OCI-M1 (cell line): ENCODE data around the gene TFDP1.
"Not testable (repeated sequence)": the region's sequence is repeated elsewhere in the genome, so short reads cannot be mapped to it uniquely, and the experiment has no call there.

Experiments
- DNase-seq: peaks from one replicate; lab custom pipeline; 2025; lab: John Stamatoyannopoulos, UW

TFDP1 gene

DNA sequence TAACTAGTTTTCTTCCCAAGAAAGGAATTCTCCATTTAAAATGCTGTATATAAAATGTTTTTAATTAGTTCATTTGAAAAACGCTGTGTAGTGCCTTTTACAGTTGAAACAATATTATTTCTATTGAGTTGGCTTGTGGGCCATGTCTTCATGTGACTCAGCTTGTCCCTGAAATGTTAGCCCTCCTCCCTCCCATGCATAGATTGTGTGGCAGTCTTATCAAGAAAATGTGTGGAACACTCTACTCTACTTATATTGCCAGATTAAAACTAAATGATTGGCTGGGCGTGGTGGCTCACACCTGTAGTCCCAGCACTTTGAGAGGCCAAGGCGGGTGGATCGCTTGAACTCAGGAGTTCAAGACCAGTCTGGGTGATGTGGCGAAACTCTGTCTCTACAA, 33.4 kb downstream of the TFDP1 start:
- no peak for DNase-seq

DNA sequence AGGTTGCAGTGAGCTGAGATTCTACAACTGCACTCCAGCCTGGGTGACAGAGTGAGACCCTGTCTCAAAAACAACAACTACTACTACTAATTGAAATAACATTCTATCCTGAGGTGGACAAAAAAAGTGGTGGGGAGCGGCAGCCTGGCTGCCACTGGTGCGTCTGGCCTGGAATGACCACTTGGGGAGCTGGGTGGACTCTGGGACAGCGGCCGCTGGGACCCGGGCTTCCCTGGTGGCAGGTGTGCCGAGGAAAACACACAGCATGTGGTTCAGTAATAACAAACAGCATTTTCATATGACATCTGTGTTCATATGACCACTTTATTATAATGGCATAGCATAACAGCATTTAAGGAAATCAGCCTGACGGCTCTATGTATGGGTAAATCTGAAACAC, 33.9 kb downstream of the TFDP1 start:
- no peak for DNase-seq

DNA sequence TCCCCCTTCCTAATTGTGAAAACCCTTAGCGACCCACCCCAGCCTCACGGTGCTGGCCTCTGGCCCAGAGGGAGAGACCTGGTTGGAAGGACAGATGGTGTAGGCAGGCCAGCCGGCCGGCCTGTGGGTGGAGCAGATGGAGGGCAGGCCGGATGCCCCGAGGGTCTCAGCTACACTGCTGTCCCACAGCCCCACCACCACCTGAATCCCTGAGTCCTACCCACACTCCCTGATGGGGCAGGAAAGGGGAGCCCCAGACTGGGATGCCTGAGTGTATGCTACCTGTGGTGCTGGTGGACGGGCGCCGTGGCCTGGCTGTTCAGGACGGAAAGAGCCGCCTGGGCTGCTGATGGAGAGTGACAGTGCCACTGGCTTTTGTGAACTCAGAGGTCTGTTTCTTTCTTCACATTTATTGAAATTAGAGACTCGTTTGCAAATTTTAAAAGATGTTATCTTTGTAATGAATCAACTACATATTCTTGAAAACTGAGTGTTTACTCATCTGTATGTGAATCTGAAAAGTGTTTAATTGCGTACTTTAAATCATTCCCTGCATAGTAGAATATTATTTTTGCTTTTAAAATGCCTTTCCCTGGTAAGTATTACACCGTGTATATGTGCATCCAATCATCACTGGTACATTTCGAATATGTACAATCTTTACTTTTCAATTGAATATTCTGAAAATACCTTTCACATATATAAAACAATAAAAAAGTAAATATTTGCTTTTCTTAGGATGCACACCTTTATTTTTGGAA, 35.7 kb downstream of the TFDP1 start:
- no peak for DNase-seq

DNA sequence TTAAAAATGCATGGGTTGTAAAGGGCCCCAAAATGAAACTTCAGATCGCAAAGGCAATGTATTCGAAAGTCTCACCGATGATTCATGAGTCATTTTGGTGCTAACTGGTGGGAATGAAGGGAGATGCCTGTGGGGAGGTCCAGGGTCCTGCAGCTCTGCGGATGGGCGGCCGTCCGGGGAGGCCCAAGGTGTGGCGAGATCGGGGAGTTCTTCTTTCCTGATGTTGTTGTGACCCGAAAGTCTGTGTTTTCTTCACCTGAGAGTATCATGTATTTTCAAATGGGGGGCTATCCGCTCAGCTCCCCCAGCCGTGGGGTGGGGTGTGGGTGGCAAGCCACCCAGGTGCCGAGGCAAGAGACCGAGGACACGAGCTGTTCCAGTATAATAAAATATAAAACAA, 36.5 kb downstream of the TFDP1 start:
- DNase-seq, result no peak

DNA sequence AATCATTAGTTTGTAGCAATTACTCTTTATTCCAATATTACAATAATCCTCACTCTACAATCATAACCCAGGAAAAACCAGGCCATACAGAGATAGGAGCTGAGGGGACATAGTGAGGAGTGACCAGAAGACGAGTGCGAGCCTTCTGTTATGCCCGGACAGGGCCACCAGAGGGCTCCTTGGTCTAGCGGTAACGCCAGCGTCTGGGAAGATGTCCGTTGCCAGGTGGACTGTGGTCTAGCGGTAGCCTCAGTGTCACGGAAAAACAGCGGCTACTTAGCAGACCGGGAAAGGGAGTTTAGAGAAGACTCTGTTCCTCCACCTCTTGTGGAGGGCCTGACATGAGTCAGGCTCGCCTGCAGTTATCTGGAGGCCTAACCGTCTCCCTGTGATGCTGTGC, 36.9 kb downstream of the TFDP1 start:
- DNase-seq, result not testable (repeated sequence)

DNA sequence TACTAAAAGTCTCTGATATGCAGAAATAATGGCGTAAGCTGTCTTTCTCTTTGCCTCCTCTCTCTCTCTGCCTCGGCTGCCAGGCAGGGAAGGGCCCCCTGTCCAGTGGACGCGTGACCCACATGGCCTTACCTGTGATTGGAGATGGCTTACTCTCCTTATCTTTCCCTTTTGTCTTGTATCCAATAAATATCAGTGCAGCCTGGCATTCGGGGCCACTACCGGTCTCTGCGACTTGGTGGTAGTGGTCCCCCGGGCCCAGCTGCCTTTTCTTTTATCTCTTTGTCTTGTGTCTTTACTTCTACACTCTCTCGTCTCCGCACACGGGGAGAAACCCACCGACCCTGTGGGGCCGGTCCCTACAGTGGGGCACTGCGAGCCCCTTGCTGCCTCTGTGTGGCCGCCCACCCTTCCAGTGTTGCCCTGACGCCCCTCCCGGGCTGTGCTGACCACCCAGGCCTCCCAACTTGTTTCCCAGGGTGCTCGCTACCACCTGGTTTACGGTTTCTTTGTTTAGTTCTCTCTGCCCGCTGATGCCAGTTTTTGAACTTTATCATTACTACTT, 37.5 kb downstream of the TFDP1 start:
- not testable (repeated sequence) for DNase-seq

DNA sequence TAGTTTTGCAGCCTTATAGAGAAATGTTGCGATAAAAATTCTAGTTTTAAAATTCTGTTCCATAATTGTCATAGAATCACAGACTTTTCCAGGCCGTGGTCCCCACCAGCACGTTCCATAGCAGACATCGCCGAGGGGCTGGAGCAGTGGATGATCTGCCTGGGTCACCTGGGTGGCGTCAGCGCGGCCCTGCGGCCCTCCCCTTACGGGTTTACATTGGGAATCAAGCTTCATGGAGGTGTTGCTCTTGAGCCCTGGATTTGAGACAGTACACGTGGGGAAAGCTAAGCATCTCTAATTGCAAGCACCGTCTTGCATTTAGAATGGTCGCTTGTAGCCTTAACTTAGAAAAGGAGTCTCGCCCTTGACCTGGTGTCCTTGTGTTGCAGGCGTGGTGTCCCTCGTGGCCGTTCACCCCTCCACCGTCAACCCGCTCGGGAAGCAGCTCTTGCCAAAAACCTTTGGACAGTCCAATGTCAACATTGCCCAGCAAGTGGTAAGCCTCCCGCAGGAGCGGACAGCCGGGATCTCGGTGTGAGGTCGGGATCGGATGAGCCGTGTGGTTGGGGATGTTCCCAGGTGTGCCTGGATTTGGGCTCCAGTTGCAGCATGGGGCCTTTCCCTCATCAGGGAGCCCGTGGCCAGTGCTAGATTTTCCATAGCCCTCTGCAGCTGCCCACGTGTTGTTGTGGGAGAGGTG, 38.4 kb downstream of the TFDP1 start:
- no peak for DNase-seq

DNA sequence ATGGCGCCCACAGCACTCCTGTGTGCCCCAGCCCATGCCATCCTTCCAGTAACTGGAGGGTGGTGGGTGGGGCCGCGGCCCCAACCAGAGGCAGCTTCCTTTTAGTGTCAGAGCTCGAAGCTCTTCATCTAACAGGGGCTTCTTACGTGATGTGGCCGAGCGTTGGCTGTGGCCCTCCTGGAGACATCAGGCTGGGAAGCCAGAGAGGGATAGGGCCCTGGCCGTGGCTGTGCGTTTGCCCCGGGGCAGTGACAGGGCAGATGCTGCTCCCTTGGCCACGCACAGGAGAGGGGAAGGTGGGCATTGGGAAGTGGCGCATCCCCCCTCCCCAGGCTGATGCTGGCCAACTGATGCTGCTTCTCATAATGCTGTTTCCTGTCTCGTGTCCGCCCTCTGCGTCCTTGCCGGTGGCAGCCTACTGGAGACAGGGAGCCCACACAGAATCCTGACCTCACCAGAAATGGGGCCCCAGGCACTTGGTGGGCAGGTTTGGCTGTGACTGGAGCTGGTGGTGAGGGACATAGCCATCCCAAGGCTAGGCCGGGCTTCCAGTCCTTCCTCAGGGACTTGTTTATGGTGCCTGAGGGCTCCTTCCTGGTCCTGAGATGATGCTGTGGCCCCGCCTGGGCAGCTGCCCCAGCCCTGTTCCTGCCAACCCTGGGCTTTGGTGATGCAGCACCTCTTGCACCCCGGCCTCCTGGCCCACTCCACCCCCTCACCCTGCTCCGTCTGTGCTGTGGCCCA, 39.1 kb downstream of the TFDP1 start:
- no peak for DNase-seq

DNA sequence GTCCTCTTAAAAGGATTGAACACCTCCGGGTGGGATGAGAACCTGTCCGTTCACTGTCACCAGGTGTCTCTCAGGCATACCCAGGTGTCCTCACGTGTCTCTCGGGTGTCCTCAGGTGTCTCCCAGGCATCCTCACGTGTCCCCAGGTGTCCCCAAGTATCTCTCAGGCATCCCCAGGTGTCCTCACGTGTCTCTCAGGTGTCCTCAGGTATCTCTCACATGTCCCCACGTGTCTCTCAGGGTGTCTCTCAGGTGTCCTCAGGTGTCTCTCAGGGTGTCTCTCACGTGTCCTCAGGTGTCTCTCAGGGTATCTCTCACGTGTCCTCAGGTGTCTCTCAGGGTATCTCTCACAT, 39.7 kb downstream of the TFDP1 start:
- no peak for DNase-seq

DNA sequence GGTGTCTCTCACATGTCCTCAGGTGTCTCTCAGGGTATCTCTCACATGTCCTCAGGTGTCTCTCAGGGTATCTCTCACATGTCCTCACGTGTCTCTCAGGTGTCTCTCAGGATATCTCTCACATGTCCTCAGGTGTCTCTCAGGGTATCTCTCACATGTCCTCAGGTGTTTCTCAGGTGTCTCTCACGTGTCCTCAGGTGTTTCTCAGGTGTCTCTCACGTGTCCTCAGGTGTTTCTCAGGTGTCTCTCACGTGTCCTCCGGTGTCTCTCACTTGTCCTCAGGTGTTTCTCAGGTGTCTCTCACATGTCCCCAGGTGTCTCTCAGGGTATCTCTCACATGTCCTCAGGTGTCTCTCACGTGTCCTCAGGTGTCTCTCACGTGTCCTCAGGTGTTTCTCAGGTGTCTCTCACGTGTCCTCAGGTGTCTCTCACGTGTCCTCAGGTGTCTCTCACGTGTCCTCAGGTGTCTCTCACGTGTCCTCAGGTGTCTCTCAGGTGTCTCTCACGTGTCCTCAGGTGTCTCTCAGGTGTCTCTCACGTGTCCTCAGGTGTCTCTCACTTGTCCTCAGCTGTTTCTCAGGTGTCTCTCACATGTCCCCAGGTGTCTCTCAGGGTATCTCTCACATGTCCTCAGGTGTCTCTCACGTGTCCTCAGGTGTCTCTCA, 40.2 kb downstream of the TFDP1 start:
- not testable (repeated sequence) for DNase-seq

DNA sequence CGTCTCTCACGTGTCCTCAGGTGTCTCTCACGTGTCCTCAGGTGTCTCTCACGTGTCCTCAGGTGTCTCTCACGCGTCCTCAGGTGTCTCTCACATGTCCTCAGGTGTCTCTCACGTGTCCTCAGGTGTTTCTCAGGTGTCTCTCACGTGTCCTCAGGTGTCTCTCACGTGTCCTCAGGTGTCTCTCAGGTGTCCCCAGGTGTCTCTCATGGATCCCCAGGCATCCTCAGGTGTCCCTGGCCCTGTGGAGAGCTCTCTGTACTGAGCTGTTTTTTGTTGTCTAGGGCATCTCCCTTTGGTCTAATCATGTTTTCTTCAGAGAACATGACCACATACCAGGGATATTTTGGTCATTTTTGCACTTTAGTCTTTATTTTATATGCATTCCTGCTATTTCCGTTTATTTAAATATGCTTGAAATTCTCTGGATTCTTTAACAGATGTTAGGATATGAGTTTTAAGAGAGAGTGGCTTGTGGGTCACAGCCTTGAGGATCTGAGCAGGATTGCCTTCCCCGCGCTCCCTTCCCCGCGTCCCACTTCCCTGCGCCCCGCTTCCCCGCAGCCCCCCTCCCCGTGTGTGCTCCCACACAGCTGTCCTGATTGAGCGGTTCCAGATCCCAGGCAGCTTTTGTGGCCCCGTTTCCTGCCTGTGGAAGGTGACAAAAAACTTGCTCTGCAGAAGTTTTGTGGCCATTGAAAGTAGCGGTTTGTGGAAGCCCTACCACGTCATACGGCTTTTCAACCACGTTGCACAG, 41.6 kb downstream of the TFDP1 start:
- no peak for DNase-seq

DNA sequence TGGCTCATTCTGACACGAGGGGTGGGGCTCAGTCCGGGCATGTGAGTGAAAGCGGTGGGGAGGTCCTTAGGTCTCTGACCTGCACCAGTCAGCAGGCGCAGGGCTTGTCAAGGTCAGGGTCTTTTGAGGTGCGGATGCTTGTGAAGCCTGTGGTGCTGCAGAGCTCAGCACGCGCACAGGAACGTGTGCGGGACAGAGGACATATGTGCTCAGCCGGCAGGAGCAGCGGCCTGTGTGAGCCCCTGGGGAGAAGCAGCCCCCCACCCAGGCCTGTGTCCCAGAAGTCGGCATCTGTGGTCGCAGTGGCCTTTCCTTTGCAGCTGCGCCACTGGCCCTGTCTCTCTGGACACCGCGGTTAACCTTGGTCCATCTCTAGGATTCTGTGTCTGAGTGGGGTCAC, 42.6 kb downstream of the TFDP1 start:
- DNase-seq, result no peak

DNA sequence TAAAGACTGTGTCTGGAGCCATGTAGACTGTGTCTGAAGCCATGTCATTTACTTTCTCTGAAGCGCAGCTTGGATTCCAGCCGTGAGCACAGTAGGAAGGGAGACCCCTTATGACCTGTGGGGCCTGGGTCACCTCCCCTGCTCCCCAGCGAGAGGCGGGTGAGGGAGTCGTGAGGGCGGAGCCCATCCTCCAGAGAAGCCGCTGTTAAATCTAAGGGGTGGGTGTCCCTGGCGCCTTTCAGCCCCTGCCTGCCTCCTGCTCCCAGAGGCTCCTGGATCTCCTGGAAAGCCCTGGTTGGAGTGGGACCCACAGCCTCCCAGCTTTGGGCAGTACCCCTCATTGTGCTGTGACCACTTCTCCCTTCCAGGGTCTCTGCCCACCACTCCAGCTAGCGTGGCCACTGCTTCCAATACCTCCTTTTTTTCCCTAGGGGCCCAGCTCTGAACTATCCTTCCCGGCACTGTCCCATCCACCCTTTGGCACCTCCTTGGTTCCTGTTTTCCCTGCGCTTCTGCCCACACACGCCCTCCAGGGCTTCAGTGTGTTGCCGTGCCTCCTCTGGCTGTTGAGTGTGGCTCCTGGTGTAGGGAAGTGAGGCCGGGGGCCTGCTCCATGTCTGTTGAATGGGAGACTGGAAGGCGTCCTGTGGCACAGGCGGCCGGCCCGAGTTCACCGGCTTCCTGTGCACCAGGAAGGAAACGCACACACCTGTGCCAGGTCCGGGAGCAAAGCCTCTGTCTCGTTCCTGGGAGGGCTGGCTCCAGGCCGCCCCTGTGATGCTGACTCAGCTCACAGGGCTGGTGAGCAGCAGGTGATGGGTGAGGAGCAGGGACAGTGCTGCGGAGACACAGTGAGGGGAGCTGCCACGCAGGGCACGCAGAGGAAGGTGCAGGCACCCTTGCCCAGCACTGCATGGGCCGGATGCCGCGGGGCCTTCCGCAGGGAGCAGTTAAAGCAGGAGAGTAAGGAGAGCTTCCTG, 44.0 kb downstream of the TFDP1 start:
- DNase-seq, result no peak

DNA sequence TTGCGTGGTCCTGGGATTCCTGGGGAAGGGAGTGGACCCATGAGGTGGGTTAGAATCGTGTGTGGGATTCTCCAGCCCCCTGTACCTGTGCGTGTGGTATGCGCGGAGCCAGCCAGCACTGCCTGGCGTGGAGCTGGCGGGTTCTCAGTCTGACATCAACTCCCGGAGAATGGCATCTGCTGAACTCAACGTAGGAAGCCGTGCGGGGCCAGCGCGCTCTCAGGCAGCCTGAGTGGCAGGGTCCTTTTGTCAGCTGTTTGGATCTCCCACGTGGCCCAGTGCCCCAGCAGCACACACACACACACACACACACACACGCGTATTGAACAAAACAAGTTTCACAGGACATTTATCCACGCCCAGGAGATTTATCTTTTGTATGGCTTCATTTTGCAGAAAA, 45.3 kb downstream of the TFDP1 start:
- DNase-seq, result no peak

DNA sequence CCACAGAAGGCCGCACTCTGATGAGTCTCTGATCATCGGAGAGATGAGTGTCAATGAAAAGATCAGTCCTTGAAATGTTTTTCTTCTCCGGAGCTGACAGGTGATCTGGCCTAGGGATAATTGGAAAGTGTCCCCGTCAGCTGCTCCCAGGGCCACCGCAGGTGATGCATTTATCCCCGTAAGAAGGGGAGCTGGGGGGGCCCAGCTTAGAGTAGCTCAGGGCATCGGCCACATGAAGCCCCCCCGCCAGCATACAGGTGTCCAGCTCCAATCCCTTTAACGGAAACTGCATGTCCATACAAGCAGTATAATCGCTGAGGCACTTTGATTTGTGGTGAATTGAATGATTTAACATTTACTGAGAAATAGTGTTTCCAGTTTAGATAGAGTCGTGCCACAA, 45.7 kb downstream of the TFDP1 start:
- no peak for DNase-seq

DNA sequence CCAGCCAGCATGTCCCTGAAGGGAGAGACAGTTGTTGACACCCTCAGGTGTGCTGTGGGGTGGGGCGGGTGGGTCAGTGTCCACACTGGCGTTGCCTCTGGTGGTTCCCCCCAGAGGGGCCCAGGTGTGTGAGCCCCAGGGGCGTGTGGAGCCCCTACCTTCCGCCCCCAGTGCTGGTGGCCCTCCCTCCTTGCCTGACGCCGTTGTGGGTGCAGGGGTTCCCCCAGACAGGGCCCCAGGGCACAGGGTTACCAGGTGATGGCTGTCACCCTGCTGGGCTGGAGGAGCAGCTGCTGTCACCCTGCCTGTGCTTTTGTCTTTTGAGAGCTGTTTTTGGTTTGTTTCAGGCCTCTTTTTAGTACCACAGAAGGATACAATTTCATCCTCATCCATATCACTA, 46.3 kb downstream of the TFDP1 start:
- DNase-seq, result no peak

DNA sequence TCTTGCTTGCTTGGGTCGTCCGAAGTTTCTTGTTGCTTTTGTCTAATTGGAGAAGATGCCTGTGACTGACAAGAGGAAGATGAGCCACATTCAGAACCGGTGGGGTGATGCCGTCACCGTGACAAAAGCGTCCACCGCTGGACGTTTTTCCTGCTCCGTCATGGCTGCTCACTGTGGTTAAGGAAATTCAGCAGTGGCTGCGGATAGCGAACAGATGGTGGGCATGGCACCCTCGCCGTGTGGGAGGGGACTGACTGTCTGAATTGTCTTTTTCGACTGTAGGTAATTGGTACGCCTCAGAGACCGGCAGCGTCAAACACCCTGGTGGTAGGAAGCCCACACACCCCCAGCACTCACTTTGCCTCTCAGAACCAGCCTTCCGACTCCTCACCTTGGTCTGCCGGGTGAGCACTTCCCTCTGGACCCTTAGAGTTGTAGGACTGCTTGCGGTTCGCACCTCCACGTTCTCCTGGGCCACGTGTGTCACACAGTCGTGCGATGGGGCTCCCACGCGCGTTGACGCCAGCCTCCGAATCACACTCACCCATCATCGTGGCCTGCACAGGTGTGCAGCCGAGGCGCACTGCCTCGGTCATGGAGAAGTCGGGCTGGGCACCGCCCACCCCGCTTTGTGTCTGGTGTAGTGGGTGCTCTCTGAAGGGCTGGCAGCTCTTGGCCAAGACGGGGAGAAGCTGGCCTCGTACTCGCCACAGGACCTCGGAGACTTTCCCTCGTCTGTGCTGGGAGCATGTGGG, 47.0 kb downstream of the TFDP1 start:
- no peak for DNase-seq

DNA sequence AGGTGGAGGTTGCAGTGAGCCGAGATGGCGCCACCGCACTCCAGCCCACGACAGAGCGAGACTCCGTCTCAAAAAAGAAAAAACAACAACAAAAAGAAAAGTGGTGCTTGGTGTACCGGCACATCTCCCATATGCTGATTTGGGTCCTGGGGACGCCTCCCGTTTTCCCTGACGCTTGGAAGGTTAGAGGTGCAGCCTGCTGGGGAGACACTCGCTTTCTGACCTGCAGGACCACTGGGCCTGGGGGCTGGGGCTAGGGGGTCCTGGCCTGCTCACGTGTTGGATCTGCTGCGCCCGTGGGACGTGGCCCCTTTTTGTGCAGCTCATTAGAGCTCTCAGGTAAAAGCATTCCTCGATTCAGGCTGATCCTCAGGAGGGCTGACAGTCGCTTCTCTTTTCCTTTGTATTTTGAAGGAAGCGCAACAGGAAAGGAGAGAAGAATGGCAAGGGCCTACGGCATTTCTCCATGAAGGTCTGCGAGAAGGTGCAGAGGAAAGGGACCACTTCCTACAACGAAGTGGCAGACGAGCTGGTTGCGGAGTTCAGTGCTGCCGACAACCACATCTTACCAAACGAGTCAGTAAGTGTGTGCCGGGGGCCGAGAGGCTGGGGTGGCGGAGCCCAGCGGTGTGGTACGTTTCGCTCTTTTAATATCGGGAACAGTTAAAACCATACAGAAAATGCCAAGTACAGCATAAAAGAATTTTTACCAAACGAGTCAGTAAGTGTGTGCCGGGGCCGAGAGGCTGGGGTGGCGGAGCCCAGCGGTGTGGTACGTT, 48.3 kb downstream of the TFDP1 start:
- DNase-seq, result no peak

DNA sequence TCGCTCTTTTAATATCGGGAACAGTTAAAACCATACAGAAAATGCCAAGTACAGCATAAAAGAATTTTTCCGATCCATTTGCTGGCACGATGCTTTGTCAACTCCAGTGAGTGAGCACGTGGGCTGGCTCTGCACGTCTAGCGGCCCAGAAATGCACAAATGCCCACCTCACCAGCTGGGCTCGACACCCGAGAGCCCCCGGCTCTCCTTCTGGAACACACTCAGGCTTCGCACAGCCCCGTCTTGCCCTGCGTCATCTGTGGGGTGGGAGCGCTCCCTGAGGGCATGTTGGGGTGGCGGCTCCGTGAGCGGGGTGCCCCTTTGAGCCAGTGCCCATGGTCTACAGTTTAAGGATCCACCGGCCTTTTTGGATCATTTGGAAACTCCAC, 48.9 kb downstream of the TFDP1 start:
- no peak for DNase-seq
